Natural killer cell treated with Interleukin-12 subunit alpha and Interleukin-12 subunit beta and Interleukin-15 and Interleukin-18, amount 100 ng/mL, for 72 hours (primary cell): ENCODE results near the gene ZIC2. TPM values are rescaled to one million over a fixed set of nuclear protein-coding genes. Genes with fewer than 3 reads are reported as not detected.

Experiments
- ATAC-seq, 2 donors: fragments of 150-1000 bp; cut with Tn5 transposase in 1 of 2; sonication (Bioruptor Pico), chemical (Tn5 transposase) in 1 of 2; 2 replicates each; pipeline ENCODE4 v1.10.0; 2021
- DNase-seq: peaks from one replicate; pipeline ENCODE4 v3.0.0; 2022; ENCODE audit warnings: low spot score
- H3K27ac Mint-ChIP-seq, 2 donors: 1 replicate in 1 of 2; 2 replicates in 1 of 2; pipeline ENCODE4 v1.8.0; 2022; ENCODE audit warnings: mixed read lengths in 2 of 2, mild to moderate bottlenecking in 1 of 2, moderate library complexity in 1 of 2
- H3K27me3 Mint-ChIP-seq, 2 donors: 1 replicate in 1 of 2; 2 replicates in 1 of 2; pipeline ENCODE4 v1.8.0; 2022; ENCODE audit warnings: mixed read lengths in 2 of 2
- H3K36me3 Mint-ChIP-seq: one replicate; pipeline ENCODE4 v1.8.0; 2022; ENCODE audit warnings: mixed read lengths
- H3K4me1 Mint-ChIP-seq, 2 donors: 1 replicate in 1 of 2; 2 replicates in 1 of 2; pipeline ENCODE4 v1.8.0; 2022; ENCODE audit warnings: low read depth in 2 of 2, mixed read lengths in 2 of 2, mild to moderate bottlenecking in 1 of 2
- H3K4me3 Mint-ChIP-seq: one replicate; pipeline ENCODE4 v1.8.0; 2022; ENCODE audit warnings: mixed read lengths
- H3K9me3 Mint-ChIP-seq: 2 replicates; pipeline ENCODE4 v1.8.0; 2022; ENCODE audit warnings: mixed read lengths
- total RNA-seq, 2 donors: library from RNA; stranded (reverse); gene quantifications; one replicate each; pipeline ENCODE4 v1.2.3, GENCODE V29; 2022

Gene ZIC2
- total RNA-seq, 2 donors from 2014 or later: 3.4 TPM; not detected in 1

- H3K9me3 Mint-ChIP-seq: no peaks in the 10 kb centered on the region
- DNase-seq: no peak
- H3K27me3 Mint-ChIP-seq: peaks cover 66 to 78% of the 10 kb centered on the region in 2 donors
- no peak overlapping the region for H3K27ac Mint-ChIP-seq
- H3K4me1 Mint-ChIP-seq: peaks cover 18 to 22% of the 10 kb centered on the region in 2 donors
- no peak overlapping the region for H3K4me3 Mint-ChIP-seq
- peaks cover 26% of the 10 kb centered on the region for H3K36me3 Mint-ChIP-seq
- ATAC-seq: no peak
Measured at GRCh38 chr13:99973808-99974185, 7.8 kb upstream of the ZIC2 start.

DNA sequence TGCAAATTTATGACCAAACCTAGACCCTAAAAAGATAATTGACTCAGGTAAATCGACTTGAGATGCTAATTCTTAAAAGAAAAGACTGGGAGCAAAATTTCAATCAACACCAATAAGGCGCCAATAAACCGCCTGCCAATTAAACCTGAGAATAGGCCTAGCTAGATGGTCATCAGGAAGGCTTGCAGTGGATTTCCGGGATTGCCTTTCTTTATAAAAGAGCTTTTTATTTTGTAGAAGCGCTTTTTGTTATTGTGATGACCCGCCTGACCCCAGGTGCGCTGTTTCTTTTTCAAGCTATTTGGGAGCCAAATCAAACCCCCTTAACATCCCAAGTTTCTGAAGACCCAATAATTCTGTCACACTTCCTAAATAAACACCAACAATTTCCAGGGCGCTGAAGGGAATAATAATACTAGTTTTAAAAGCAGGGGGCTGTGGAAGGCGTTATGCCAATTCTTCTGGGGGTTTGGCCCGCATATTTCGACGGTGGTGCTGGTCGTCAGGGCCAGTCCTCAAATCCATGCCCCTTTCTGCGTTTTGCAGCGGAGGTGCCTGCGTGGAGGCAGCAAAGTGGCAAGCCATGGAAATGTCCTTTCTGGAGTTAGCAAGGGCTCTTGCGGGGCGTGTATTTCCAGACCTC lies 7.2 kb upstream of the ZIC2 start:
- ATAC-seq (no peak), DNase-seq (no peak)
- H3K27ac Mint-ChIP-seq: no peak overlapping the region
- peaks cover 15 to 17% of the 10 kb centered on the region in 2 donors for H3K4me1 Mint-ChIP-seq
- peaks cover 26% of the 10 kb centered on the region for H3K36me3 Mint-ChIP-seq
- H3K27me3 Mint-ChIP-seq: peaks cover 63 to 74% of the 10 kb centered on the region in 2 donors
- H3K9me3 Mint-ChIP-seq: no peaks in the 10 kb centered on the region
- H3K4me3 Mint-ChIP-seq: no peak overlapping the region

DNA sequence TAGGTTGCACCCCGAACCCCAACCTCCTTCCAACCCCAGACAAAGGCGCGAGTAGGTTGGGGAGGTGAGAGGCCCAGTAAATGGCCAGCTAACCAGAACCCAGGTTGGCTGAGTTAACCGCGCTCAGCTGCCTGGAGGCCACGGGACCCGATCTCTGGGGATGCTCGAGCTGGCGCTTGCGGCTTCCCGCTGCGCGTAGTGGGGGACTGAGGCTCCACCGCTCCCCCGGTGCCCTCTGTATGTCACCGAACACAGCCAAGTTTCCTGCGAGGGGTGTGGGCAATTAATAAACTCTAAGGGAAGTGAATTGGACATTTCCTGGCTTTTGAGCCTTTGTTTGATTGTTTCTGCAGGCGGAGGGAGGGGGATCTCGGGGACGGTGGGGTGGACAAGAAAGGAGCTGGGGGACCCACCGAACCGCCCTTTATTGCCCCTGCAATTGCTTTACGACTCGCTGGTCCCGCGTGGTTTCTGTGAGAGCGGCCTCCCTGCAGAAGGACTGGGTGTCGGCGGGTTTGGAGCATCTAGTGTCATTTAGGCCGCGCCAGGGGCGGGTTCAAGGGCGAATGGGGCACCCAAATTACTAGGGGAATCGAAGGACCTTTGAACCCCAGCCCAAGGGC lies 6.5 kb upstream of the ZIC2 start:
- DNase-seq: no peak
- H3K9me3 Mint-ChIP-seq: no peaks in the 10 kb centered on the region

DNA sequence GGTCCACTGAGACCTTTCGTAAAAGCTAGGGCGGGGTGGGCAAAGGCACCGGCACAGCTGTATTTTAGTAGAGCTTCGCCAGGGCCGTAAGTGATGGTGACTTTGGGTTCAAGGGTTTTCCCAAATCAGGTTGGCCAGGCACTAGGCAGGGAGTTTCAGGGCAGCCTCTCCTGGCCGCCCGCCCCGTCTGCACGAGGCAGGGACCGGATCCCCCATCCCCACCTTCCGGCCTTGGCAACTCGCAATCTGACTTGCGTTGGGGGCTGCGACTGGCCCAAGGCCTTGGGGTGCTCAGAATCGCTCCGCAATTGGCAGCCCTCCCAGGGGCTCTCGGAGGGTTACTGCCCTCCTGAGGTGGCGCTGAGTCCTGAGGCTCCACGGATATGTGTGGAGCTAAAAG lies 6.0 kb upstream of the ZIC2 start:
- H3K27ac Mint-ChIP-seq: no peak overlapping the region
- peaks cover 26% of the 10 kb centered on the region for H3K36me3 Mint-ChIP-seq
- no peak overlapping the region for H3K4me3 Mint-ChIP-seq
- DNase-seq (no peak), ATAC-seq (no peak)
- peaks cover 58 to 66% of the 10 kb centered on the region in 2 donors for H3K27me3 Mint-ChIP-seq
- H3K4me1 Mint-ChIP-seq: peaks cover 9 to 12% of the 10 kb centered on the region in 2 donors
- no peaks in the 10 kb centered on the region for H3K9me3 Mint-ChIP-seq

More for the DNA sequence above, 6.5 kb upstream of the ZIC2 start:
- H3K27me3 Mint-ChIP-seq: peaks cover 59 to 68% of the 10 kb centered on the region in 2 donors
- H3K4me3 Mint-ChIP-seq: no peak overlapping the region
- peaks cover 26% of the 10 kb centered on the region for H3K36me3 Mint-ChIP-seq
- H3K4me1 Mint-ChIP-seq: peaks cover 11 to 13% of the 10 kb centered on the region in 2 donors
- ATAC-seq: no peak
- H3K27ac Mint-ChIP-seq: no peak overlapping the region

DNA sequence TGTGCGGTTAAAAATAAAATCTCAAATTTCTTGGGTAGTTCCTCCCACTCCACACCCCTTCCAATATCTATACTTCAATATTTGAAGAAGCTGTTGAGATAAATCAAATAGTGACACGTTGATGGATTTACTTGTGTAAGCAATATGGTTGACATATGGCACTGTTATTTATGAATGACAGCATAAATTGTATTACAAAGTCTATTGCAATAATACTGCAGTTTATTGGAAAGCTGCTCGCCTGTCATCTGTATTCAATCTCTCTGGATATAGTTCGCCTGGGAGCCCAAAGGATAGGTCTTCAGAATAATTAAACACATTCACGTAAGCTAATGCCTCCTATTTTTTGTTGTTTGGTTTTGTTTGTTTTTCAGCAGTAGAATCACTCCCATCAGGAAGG lies 5.0 kb upstream of the ZIC2 start:
- Mint-ChIP-seq H3K4me1 (peaks cover 9 to 12% of the 10 kb centered on the region in 2 donors), H3K9me3 (no peaks in the 10 kb centered on the region), H3K27me3 (peaks cover 56 to 66% of the 10 kb centered on the region in 2 donors), H3K4me3 (no peak overlapping the region), H3K27ac (no peak overlapping the region), H3K36me3 (peaks cover 26% of the 10 kb centered on the region)
- DNase-seq: no peak
- no peak for ATAC-seq

- no peak overlapping the region for H3K4me3 Mint-ChIP-seq
- H3K4me1 Mint-ChIP-seq: peaks cover 8 to 9% of the 10 kb centered on the region in 2 donors
- peaks cover 23% of the 10 kb centered on the region for H3K36me3 Mint-ChIP-seq
- ATAC-seq (no peak), DNase-seq (no peak)
- no peaks in the 10 kb centered on the region for H3K9me3 Mint-ChIP-seq
- H3K27me3 Mint-ChIP-seq: peaks cover 51 to 59% of the 10 kb centered on the region in 2 donors
- no peak overlapping the region for H3K27ac Mint-ChIP-seq
Measured at GRCh38 chr13:99977334-99977911, 4.2 kb upstream of the ZIC2 start.

GRCh38 chr13:99977912-99978798 lies 3.4 kb upstream of the ZIC2 start:
- peaks cover 49 to 52% of the 10 kb centered on the region in 2 donors for H3K27me3 Mint-ChIP-seq
- peaks cover 19% of the 10 kb centered on the region for H3K36me3 Mint-ChIP-seq
- no peaks in the 10 kb centered on the region for H3K9me3 Mint-ChIP-seq
- H3K4me3 Mint-ChIP-seq: peak overlapping the region; percentile 54
- peaks cover 8 to 9% of the 10 kb centered on the region in 2 donors for H3K4me1 Mint-ChIP-seq
- H3K27ac Mint-ChIP-seq: no peak overlapping the region
- no peak for DNase-seq
- ATAC-seq: no peak

DNA sequence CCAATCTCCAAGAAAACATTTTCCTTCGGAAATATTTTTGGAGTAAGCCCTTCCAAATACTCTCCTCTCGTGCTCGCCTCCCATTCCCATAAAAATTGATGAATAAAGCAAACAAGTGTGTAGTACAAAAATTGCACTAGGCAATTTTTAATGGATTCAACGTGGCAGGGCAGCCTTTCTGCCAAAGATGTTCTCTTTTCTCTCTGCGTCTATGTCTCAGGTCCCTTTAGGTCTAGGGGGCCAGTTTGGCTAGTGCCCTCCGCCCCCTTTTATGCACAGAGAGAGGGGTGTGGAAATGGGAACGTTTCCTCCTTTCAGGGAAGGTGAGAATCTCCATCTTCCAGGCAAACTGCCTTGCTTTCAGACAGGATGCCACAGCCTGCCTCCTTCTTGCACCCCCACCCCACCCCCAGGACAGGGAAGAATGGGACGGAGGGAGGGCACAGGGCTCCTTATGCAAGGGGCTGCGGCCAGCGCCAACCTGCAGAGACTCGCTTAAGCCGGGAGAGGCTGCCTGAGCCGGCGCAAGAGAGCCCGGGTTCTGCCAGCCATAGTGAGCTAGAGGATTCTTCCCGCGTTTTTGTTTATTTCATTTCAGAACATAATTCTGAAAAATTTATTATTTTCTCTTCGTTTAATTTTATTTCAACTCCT lies 2.7 kb upstream of the ZIC2 start:
- Mint-ChIP-seq H3K9me3 (no peaks in the 10 kb centered on the region), H3K36me3 (peaks cover 12% of the 10 kb centered on the region), H3K27ac (no peak overlapping the region), H3K4me1 (peaks cover 8 to 9% of the 10 kb centered on the region in 2 donors), H3K27me3 (peaks cover 45 to 52% of the 10 kb centered on the region in 2 donors), H3K4me3 (peak overlapping the region; percentile 54)
- DNase-seq (no peak), ATAC-seq (no peak)

GRCh38 chr13:99979453-99980200 lies 2.0 kb upstream of the ZIC2 start:
- H3K9me3 Mint-ChIP-seq: no peaks in the 10 kb centered on the region
- ATAC-seq (no peak), DNase-seq (no peak)
- peaks cover 9 to 12% of the 10 kb centered on the region in 2 donors for H3K4me1 Mint-ChIP-seq
- no peak overlapping the region for H3K27ac Mint-ChIP-seq
- H3K36me3 Mint-ChIP-seq: peaks cover 11% of the 10 kb centered on the region
- peaks cover 43 to 52% of the 10 kb centered on the region in 2 donors for H3K27me3 Mint-ChIP-seq
- no peak overlapping the region for H3K4me3 Mint-ChIP-seq

GRCh38 chr13:99980201-99980823 lies 1.3 kb upstream of the ZIC2 start:
- peaks cover 38 to 51% of the 10 kb centered on the region in 2 donors for H3K27me3 Mint-ChIP-seq
- H3K27ac Mint-ChIP-seq: no peak overlapping the region
- H3K36me3 Mint-ChIP-seq: peaks cover 11% of the 10 kb centered on the region
- H3K9me3 Mint-ChIP-seq: no peaks in the 10 kb centered on the region
- peaks cover 9 to 12% of the 10 kb centered on the region in 2 donors for H3K4me1 Mint-ChIP-seq
- DNase-seq: no peak
- peak overlapping the region; percentile 15 for H3K4me3 Mint-ChIP-seq
- peak; percentile 80 to 86 for ATAC-seq

DNA sequence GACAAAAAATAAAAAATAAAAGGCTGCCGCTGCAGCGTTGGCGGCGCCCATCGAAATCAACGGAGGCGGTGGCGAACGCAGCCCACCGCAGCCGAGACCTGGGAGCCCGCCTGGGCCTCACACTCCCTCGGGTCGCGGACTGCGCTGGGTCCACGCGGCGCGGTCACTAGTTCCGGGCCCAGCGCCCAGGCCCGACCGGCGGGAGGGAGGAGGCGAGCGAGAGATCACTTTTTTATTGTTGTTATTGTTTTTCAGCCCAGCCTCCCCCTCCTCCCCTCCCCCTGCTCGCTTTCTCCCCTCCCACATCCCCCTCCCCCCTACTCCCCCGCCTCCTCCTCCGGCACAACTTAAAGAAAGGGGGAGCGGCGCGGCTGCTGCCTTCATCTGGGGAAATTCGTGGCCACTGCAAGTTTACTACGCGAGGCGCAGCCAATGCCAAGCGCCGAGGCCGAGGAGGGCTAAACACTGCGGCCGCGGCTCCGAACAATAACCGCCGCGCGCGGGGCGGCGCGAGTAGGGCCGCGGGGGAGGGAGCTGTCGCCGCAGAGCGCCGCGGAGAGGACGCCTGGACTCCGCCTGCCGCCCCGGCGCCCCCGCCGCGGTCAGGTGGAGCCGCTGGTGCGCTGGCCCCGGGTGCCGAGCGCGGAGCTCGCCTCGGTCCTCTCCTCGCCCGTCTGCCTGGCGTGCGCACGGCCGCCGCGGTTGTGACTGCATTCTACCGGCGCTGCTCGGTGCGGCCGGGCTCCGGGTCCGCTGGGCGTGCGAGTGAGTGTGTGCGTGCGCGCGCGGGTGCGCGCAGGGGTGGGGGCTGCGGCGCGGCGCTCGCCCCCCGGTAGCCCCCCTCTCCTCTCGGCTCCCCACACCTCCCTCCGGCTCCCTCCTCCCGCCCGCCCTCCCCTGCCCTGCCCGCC lies 505 bp upstream of the ZIC2 start:
- no peaks in the 10 kb centered on the region for H3K9me3 Mint-ChIP-seq
- H3K36me3 Mint-ChIP-seq: peaks cover 16% of the 10 kb centered on the region
- ATAC-seq (peak; percentile 45 to 58), DNase-seq (no peak)
- peaks cover 38 to 52% of the 10 kb centered on the region in 2 donors for H3K27me3 Mint-ChIP-seq
- peaks cover 12 to 15% of the 10 kb centered on the region in 2 donors for H3K4me1 Mint-ChIP-seq
- peak overlapping the region; percentile 15 for H3K4me3 Mint-ChIP-seq
- no peak overlapping the region for H3K27ac Mint-ChIP-seq
